ENCODE data around the gene CASP3.

CASP3 gene

GRCh38 chr4:184668511-184669114 lies 19.4 kb upstream of the CASP3 start:
- H3K27me3 ChIP-seq (ENCODE audit: insufficient read depth, low read depth, severe bottlenecking) = no peaks in the 10 kb centered on the region
- DNase-seq = no peak
- no peak overlapping the region for H3K4me3 ChIP-seq (ENCODE audit: low read depth, low read length)
- peaks cover 30% of the 10 kb centered on the region for H3K36me3 ChIP-seq
- no peaks in the 10 kb centered on the region for H3K9me3 ChIP-seq (ENCODE audit: severe bottlenecking)
- no peak overlapping the region for H3K27ac ChIP-seq
- no peak for TF ChIP-seq CTCF (IDR thresholded peaks at IDR 0.05; ENCODE audit: low read depth, low read length)

- DNase-seq = no peak
- H3K4me3 ChIP-seq (ENCODE audit: low read depth, low read length) = no peak overlapping the region
- H3K36me3 ChIP-seq = peaks cover 30% of the 10 kb centered on the region
- H3K9me3 ChIP-seq (ENCODE audit: severe bottlenecking) = no peaks in the 10 kb centered on the region
- H3K27ac ChIP-seq = no peak overlapping the region
- no peak for TF ChIP-seq CTCF (IDR thresholded peaks at IDR 0.05; ENCODE audit: low read depth, low read length)
- H3K27me3 ChIP-seq (ENCODE audit: insufficient read depth, low read depth, severe bottlenecking) = no peaks in the 10 kb centered on the region
Measured at GRCh38 chr4:184668096-184668495, 18.8 kb upstream of the CASP3 start.

GRCh38 chr4:184666670-184667069 lies 17.4 kb upstream of the CASP3 start:
- no peaks in the 10 kb centered on the region for H3K9me3 ChIP-seq (ENCODE audit: severe bottlenecking)
- no peak overlapping the region for H3K27ac ChIP-seq
- no peak overlapping the region for H3K4me3 ChIP-seq (ENCODE audit: low read depth, low read length)
- DNase-seq = no peak
- H3K36me3 ChIP-seq = peaks cover 23% of the 10 kb centered on the region
- TF ChIP-seq CTCF (IDR thresholded peaks at IDR 0.05; ENCODE audit: low read depth, low read length) = no peak
- no peaks in the 10 kb centered on the region for H3K27me3 ChIP-seq (ENCODE audit: insufficient read depth, low read depth, severe bottlenecking)

GRCh38 chr4:184664445-184665210 lies 15.4 kb upstream of the CASP3 start:
- DNase-seq = no peak
- no peak for TF ChIP-seq CTCF (IDR thresholded peaks at IDR 0.05; ENCODE audit: low read depth, low read length)
- Histone ChIP-seq H3K27me3 (ENCODE audit: insufficient read depth, low read depth, severe bottlenecking) (no peaks in the 10 kb centered on the region), H3K9me3 (ENCODE audit: severe bottlenecking) (no peaks in the 10 kb centered on the region), H3K4me3 (ENCODE audit: low read depth, low read length) (no peak overlapping the region), H3K27ac (no peak overlapping the region), H3K36me3 (peaks cover 36% of the 10 kb centered on the region)

- H3K36me3 ChIP-seq = peaks cover 35% of the 10 kb centered on the region
- H3K27ac ChIP-seq = no peak overlapping the region
- no peaks in the 10 kb centered on the region for H3K9me3 ChIP-seq (ENCODE audit: severe bottlenecking)
- TF ChIP-seq CTCF (IDR thresholded peaks at IDR 0.05; ENCODE audit: low read depth, low read length) = no peak
- no peak for DNase-seq
- no peak overlapping the region for H3K4me3 ChIP-seq (ENCODE audit: low read depth, low read length)
- H3K27me3 ChIP-seq (ENCODE audit: insufficient read depth, low read depth, severe bottlenecking) = no peaks in the 10 kb centered on the region
Measured at GRCh38 chr4:184662236-184662635, 13.0 kb upstream of the CASP3 start.
